Measurements from ENCODE around the gene PATJ. TPM values are rescaled to one million over a fixed set of nuclear protein-coding genes. Genes with fewer than 3 reads are reported as not detected.
"Not testable (repeated sequence)": the region's sequence is repeated elsewhere in the genome, so short reads cannot be mapped to it uniquely, and the experiment has no call there.

PATJ gene
- total and polyA plus RNA-seq, 3 donors from 2014 or later = 12.9 to 44.5 (median 21.6) TPM

- no peaks in the 10 kb centered on the region for H3K9me3 ChIP-seq
- no peaks in the 10 kb centered on the region for H3K36me3 ChIP-seq (ENCODE audit: low read depth, missing control alignments)
- 94 to 96% methylated on average over 2 of the region's 2 CpGs for WGBS, 2 donors
- DNase-seq = no peak
- H3K4me3 ChIP-seq = no peak overlapping the region
- intact Hi-C loops (cut with DNase I; ENCODE audit: low total_unique reads) = no loop called here
- H3K27ac ChIP-seq = no peak overlapping the region
- H3K27me3 ChIP-seq = no peaks in the 10 kb centered on the region
- H3K4me1 ChIP-seq = no peaks in the 10 kb centered on the region
- TF ChIP-seq POLR2A (IDR thresholded peaks at IDR 0.05) (no peak), CTCF (IDR thresholded peaks at IDR 0.05) (no peak)
Observed at GRCh38 chr1:61784726-61785125, 42.4 kb downstream of the PATJ start.

DNA sequence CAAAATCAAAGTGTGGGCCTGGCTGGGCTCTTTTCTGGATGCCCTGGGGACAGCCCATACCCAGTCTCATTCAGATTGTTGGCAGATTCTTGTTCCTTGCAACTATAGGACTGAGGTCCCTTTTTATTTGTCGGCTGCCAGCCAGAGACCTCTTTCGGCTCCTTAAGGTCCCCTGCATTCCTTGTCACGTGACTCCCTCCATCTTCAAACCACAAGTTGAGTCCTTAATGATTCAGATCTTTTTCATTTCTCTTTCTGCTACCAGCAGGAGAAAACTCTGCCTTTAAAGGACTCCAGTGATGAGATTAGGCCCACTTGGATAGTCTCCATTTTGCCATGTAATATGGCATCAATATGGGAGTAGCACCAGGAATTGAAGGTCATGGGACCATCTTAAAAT is 48.6 kb downstream of the PATJ start:
- intact Hi-C loops (cut with DNase I; ENCODE audit: low total_unique reads) = no loop called here
- Histone ChIP-seq H3K4me1 (no peaks in the 10 kb centered on the region), H3K27me3 (no peaks in the 10 kb centered on the region), H3K36me3 (ENCODE audit: low read depth, missing control alignments) (no peaks in the 10 kb centered on the region), H3K27ac (no peak overlapping the region), H3K4me3 (no peak overlapping the region), H3K9me3 (no peaks in the 10 kb centered on the region)
- 83 to 94% methylated on average over 3 of the region's 3 CpGs for WGBS, 2 donors
- DNase-seq = no peak
- TF ChIP-seq CTCF (IDR thresholded peaks at IDR 0.05) = no peak
- TF ChIP-seq POLR2A (IDR thresholded peaks at IDR 0.05) = no peak

- DNase-seq = no peak
- WGBS, 2 donors = 89 to 92% methylated on average over 10 of the region's 10 CpGs
- H3K9me3 ChIP-seq = no peaks in the 10 kb centered on the region
- intact Hi-C loops (cut with DNase I; ENCODE audit: low total_unique reads) = no loop called here
- no peaks in the 10 kb centered on the region for H3K4me1 ChIP-seq
- no peaks in the 10 kb centered on the region for H3K27me3 ChIP-seq
- no peak overlapping the region for H3K27ac ChIP-seq
- H3K36me3 ChIP-seq (ENCODE audit: low read depth, missing control alignments) = no peaks in the 10 kb centered on the region
- TF ChIP-seq POLR2A (IDR thresholded peaks at IDR 0.05) (no peak), CTCF (IDR thresholded peaks at IDR 0.05) (no peak)
- no peak overlapping the region for H3K4me3 ChIP-seq
Observed at GRCh38 chr1:61797045-61797755, 54.9 kb downstream of the PATJ start.

DNA sequence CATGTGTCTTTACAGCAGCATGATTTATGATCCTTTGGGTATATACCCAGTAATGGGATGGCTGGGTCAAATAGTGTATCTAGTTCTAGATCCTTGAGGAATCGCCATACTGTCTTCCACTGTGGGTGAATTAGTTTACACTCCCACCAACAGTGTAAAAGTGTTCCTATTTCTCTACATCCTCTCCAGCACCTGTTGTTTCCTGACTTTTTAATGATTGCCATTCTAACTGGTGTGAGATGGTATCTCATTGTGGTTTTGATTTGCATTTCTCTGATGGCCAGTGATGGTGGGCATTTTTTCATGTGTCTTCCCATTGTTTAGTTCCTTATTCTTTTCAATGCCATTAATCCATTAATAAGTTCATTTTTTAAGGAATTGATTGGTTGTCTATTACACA is 58.8 kb downstream of the PATJ start:
- H3K4me1 ChIP-seq; H3K9me3 ChIP-seq; H3K4me3 ChIP-seq; H3K27me3 ChIP-seq; H3K36me3 ChIP-seq (ENCODE audit: low read depth, missing control alignments); intact Hi-C loops (cut with DNase I; ENCODE audit: low total_unique reads); DNase-seq; H3K27ac ChIP-seq: not testable (repeated sequence)
- 100% methylated on average over 1 of the region's 1 CpG for WGBS, 2 donors

GRCh38 chr1:61807606-61808140 is 65.4 kb downstream of the PATJ start:
- no peak overlapping the region for H3K4me3 ChIP-seq
- H3K9me3 ChIP-seq = no peaks in the 10 kb centered on the region
- 77 to 80% methylated on average over 4 of the region's 4 CpGs for WGBS, 2 donors
- no peaks in the 10 kb centered on the region for H3K36me3 ChIP-seq (ENCODE audit: low read depth, missing control alignments)
- intact Hi-C loops (cut with DNase I; ENCODE audit: low total_unique reads) = no loop called here
- no peaks in the 10 kb centered on the region for H3K27me3 ChIP-seq
- TF ChIP-seq CTCF (IDR thresholded peaks at IDR 0.05) (no peak), POLR2A (IDR thresholded peaks at IDR 0.05) (no peak)
- no peaks in the 10 kb centered on the region for H3K4me1 ChIP-seq
- no peak for DNase-seq
- no peak overlapping the region for H3K27ac ChIP-seq

All from testis (tissue), 3 donors.